Cardiac fibroblast (primary cell): Measurements from ENCODE around the gene VAV1.

Experiments used
- DNase-seq, 2 donors: peaks; one replicate each; pipeline versions ENCODE4 v3.0.0 to v3.0.0-alpha.2; 2010; ENCODE audit warnings: low read depth in 2 of 2
- H3K4me3 ChIP-seq, 2 donors: replicated peaks in 1 of 2; 1 replicate in 1 of 2; 2 replicates in 1 of 2; pipeline ENCODE4 v1.5.1; 2011; ENCODE audit warnings: low read depth in 2 of 2, low read length in 2 of 2, mild to moderate bottlenecking in 2 of 2, moderate library complexity in 1 of 2
- CTCF ChIP-seq: IDR thresholded peaks from one replicate; pipeline ENCODE4 v1.5.1; 2011; ENCODE audit warnings: low read depth, mild to moderate bottlenecking, low read length, inconsistent platforms

The VAV1 gene

DNA sequence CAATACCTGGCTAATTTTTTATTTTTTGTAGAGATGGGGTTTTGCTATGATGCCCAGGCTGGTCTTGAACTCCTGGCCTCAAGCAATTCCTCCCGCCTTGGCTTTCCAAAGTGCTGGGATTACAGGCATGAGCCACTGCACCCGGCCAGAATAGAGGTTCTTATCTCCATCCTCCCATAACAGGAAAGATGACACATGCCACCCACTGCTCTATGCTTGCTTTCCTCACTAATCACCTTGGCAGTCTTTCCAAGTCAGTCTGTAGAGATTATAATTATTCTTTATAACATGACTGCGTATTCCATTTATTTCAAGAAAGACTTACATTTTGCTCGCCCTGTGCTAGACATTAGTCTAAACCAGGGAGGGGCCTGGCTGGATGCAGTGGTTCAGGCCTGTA lies 6.7 kb downstream of the VAV1 start:
- no peak for DNase-seq
- no peak overlapping the region for H3K4me3 ChIP-seq
- TF ChIP-seq CTCF: no peak

DNA sequence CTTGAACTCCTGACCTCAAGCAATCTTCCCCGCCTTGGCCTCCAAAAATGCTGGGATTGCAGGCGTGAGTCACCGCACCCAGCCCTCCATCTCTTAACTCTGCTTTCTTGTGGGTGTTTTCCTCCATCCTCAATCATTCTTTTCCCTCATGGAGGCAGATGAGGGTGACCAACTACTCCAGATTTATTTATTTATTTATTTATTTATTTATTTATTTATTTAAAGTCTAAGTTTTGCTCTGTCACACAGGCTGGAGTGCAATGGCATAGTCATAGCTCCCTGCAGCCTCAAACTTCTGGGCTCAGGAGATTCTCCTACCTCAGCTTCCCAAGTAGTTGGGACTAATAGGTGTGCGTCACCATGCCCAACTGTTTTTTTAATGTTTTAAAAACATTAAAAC lies 14.9 kb downstream of the VAV1 start:
- no peak overlapping the region for H3K4me3 ChIP-seq
- no peak for DNase-seq
- TF ChIP-seq CTCF: no peak

GRCh38 chr19:6788896-6789295 lies 16.4 kb downstream of the VAV1 start:
- no peak for TF ChIP-seq CTCF
- DNase-seq: no peak
- no peak overlapping the region for H3K4me3 ChIP-seq

- no peak overlapping the region for H3K4me3 ChIP-seq
- DNase-seq: no peak
- no peak for TF ChIP-seq CTCF
These were observed 18.0 kb downstream of the VAV1 start for GRCh38 chr19:6790194-6791128.

DNA sequence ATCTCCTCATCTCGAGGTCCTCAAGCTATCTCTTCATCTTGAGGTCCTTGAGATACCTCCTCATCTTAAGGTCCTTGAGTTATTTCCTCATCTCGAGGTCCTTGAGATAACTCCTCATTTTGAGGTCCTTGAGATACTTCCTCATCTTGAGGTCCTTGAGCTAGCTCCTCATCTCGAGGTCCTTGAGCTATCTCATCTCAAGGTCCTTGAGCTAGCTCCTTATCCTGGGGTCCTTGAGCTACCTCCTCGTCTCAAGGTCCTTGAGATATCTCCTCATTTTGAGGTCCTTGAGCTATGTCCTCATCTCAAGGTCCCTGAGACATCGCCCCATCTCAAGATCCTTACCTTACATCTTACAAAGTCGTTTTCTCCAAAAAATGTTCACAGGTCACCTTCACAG lies 18.7 kb downstream of the VAV1 start:
- no peak for TF ChIP-seq CTCF
- DNase-seq: no peak
- no peak overlapping the region for H3K4me3 ChIP-seq

- no peak for TF ChIP-seq CTCF
- no peak for DNase-seq
- no peak overlapping the region for H3K4me3 ChIP-seq
These were observed 20.9 kb downstream of the VAV1 start for GRCh38 chr19:6793411-6793810.

DNA sequence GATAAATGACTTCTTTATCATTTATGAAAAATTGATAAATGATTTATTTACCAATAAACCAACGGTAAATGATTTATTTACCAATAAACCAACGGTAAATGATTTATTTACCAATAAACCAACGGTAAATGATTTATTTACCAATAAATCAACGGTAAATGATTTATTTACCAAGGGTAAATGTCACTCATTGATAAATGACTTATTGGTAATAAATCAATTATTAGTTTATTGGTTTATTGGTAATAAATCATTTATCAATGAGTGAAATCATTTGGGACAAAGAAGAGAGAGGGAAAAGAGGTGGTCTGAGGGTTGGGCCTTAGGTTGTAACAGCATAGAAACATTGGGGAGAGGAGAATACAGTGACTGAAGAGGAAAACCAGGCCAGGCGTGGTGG lies 21.5 kb downstream of the VAV1 start:
- TF ChIP-seq CTCF: no peak
- no peak overlapping the region for H3K4me3 ChIP-seq
- no peak for DNase-seq
